ENCODE measurements around the gene ALS2.

GRCh38 chr2:201660293-201660895, 120.3 kb downstream of the ALS2 start:
- TF ChIP-seq CTCF (conservative IDR thresholded peaks at IDR 0.05; ENCODE audit: low read depth, low read length) (no peak), EZH2 (IDR thresholded peaks at IDR 0.05; ENCODE audit: low read length, unreplicated experiment) (no peak)

Measured in PC-3 (cell line).